ENCODE measurements around the gene CENPO.

The CENPO gene

GRCh38 chr2:24814516-24814915 lies 21.3 kb downstream of the CENPO start:
- no peak overlapping the region for H3K4me3 ChIP-seq (ENCODE audit: low read depth in 1 of 2, low read length in 1 of 2)
- H3K4me1 ChIP-seq (ENCODE audit: control insufficient read depth in 1 of 2, insufficient read depth in 1 of 2, low read depth in 1 of 2, low read length in 1 of 2), result no peaks in the 10 kb centered on the region
- TF ChIP-seq, protein P1, sequence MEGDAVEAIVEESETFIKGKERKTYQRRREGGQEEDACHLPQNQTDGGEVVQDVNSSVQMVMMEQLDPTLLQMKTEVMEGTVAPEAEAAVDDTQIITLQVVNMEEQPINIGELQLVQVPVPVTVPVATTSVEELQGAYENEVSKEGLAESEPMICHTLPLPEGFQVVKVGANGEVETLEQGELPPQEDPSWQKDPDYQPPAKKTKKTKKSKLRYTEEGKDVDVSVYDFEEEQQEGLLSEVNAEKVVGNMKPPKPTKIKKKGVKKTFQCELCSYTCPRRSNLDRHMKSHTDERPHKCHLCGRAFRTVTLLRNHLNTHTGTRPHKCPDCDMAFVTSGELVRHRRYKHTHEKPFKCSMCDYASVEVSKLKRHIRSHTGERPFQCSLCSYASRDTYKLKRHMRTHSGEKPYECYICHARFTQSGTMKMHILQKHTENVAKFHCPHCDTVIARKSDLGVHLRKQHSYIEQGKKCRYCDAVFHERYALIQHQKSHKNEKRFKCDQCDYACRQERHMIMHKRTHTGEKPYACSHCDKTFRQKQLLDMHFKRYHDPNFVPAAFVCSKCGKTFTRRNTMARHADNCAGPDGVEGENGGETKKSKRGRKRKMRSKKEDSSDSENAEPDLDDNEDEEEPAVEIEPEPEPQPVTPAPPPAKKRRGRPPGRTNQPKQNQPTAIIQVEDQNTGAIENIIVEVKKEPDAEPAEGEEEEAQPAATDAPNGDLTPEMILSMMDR (IDR thresholded peaks at IDR 0.05), result no peak
- H3K27me3 ChIP-seq, result no peaks in the 10 kb centered on the region
- no peaks in the 10 kb centered on the region for H3K9me3 ChIP-seq
- H3K36me3 ChIP-seq, result peaks cover 40% of the 10 kb centered on the region
- no peak overlapping the region for H3K27ac ChIP-seq

GRCh38 chr2:24815171-24815570 lies 21.9 kb downstream of the CENPO start:
- Histone ChIP-seq H3K4me3 (ENCODE audit: low read depth in 1 of 2, low read length in 1 of 2) (no peak overlapping the region), H3K27ac (no peak overlapping the region), H3K9me3 (no peaks in the 10 kb centered on the region), H3K36me3 (peaks cover 46% of the 10 kb centered on the region), H3K4me1 (ENCODE audit: control insufficient read depth in 1 of 2, insufficient read depth in 1 of 2, low read depth in 1 of 2, low read length in 1 of 2) (no peaks in the 10 kb centered on the region), H3K27me3 (no peaks in the 10 kb centered on the region)
- TF ChIP-seq, protein P1 (IDR thresholded peaks at IDR 0.05), result no peak

DNA sequence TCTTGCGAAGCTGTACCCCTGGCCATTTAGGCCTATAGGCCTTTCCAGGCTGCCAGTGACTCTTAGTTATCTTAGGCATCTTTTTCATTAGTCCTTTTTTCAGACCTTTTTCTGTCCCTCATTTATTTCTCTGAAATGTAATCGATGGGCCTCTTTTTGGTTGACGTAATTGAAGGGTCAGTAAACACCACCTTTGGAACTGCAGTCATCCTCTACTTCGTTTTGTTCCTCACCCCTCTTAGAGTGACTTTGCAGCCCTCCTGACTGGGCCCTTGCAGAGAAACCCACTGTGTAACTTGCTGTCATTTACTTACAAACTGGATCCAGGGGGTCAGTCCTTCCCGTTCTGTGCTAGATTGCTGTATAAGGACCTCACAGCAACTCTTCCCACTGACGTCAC lies 23.2 kb downstream of the CENPO start:
- no peaks in the 10 kb centered on the region for H3K27me3 ChIP-seq
- H3K4me1 ChIP-seq (ENCODE audit: control insufficient read depth in 1 of 2, insufficient read depth in 1 of 2, low read depth in 1 of 2, low read length in 1 of 2), result no peaks in the 10 kb centered on the region
- H3K36me3 ChIP-seq, result peaks cover 58% of the 10 kb centered on the region
- H3K4me3 ChIP-seq (ENCODE audit: low read depth in 1 of 2, low read length in 1 of 2), result no peak overlapping the region
- TF ChIP-seq, protein P1 (IDR thresholded peaks at IDR 0.05), result no peak
- no peaks in the 10 kb centered on the region for H3K9me3 ChIP-seq
- no peak overlapping the region for H3K27ac ChIP-seq

DNA sequence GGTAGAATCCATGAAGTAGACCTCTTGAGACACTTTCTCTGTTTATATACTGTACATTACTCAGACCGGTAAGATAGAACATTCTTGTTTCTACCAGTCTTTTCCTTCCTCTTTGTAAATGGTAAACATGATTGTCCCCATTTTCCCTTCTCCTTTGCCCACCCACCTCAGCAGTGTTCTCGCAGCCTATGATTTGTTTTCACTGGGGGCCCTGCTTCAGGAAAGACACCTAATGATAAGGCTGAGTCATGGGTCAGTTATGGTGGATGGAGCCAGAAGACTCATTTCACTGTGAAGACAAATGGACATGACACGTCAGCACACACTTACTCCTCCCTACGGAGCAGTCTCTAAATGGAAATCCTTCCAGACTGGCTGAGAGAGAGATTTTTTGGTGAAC lies 23.7 kb downstream of the CENPO start:
- Histone ChIP-seq H3K27me3 (no peaks in the 10 kb centered on the region), H3K4me1 (ENCODE audit: control insufficient read depth in 1 of 2, insufficient read depth in 1 of 2, low read depth in 1 of 2, low read length in 1 of 2) (no peaks in the 10 kb centered on the region), H3K4me3 (ENCODE audit: low read depth in 1 of 2, low read length in 1 of 2) (no peak overlapping the region), H3K9me3 (no peaks in the 10 kb centered on the region), H3K27ac (no peak overlapping the region), H3K36me3 (peaks cover 62% of the 10 kb centered on the region)
- TF ChIP-seq, protein P1 (IDR thresholded peaks at IDR 0.05), result no peak

DNA sequence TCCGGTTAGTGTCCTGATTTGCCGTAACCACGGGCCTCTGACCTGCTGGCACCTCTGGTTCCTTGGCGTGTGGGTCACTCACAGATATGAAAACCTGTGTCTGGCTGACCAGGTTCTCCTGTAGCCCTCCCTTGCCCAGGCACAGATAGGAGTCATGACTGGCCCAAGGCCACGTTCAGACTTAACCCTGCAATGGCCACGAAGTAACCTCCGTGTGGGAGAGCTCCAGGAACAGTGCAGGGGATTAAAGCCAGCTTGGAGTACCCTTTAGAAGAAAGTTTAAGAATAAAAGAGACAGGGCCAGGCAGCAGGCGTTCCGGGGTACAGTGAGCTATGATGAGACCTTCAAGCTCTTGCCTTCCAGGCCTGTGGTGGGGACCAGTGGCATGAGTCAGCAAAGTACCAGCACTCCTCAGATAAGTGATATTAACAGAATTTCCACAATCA lies 25.5 kb downstream of the CENPO start:
- Histone ChIP-seq H3K27me3 (no peaks in the 10 kb centered on the region), H3K36me3 (peaks cover 71% of the 10 kb centered on the region), H3K4me1 (ENCODE audit: control insufficient read depth in 1 of 2, insufficient read depth in 1 of 2, low read depth in 1 of 2, low read length in 1 of 2) (no peaks in the 10 kb centered on the region), H3K4me3 (ENCODE audit: low read depth in 1 of 2, low read length in 1 of 2) (no peak overlapping the region), H3K9me3 (no peaks in the 10 kb centered on the region), H3K27ac (no peak overlapping the region)
- TF ChIP-seq, protein P1 (IDR thresholded peaks at IDR 0.05), result no peak
